ENCODE data around the gene DBN1. TPM values are rescaled to one million over a fixed set of nuclear protein-coding genes. Genes with fewer than 3 reads are reported as not detected.

The DBN1 gene
- total RNA-seq, 2 donors from 2014 or later, result 30.2 to 55.1 TPM

DNA sequence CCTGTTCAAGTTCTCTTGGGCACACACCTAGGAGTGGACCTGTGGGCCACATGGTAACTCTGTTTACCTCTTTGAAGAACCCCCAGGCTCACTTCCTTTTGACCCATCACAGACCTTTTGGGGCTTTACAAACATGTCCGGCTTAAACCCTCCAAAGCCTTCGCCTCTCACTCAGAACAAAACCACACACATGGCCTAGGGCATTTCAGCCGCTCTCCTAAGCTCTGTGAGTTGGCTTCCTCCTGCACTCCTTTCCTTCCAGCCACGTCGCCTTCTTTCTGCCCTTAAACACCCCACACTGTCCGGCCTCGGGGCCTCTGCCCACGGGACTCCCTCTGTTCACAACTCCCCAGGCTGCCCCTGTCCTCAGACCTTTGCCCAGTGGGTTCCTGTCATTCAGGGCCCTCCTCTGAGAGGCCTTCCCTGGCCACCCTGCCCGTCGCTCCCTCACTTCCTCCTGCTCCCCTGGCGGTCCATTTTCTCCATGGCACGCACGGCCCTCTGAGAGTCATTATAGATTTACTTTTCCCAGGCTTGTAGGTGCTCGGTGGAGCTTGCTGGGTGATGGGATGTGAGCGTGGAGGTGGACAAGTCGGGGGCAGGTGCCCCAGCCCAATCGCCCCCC lies 34.3 kb upstream of the DBN1 start:
- intact Hi-C loops (cut with DNase I), result no loop called here
- no peak for ATAC-seq
- no peak for DNase-seq

DNA sequence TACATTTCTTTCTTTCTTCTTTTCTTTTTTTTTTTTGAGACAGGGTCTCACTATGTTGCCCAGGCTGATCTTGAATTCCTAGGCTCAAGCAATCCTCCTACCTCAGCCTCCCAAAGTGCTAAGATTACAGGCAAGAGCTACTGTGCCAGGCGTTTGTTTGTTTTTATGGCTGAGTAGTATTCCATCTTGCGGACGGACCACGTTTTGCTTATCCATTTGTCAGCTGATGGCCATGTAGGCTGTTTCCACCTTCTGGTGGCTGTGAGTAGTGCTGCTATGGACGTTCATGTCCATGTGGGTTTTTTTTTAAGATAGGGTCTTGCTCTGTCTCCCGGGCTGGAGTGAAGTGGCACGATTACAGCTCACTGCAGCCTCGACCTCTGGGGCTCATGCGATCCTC lies 33.7 kb upstream of the DBN1 start:
- ATAC-seq, result no peak
- intact Hi-C loops (cut with DNase I), result no loop called here
- no peak for DNase-seq

DNA sequence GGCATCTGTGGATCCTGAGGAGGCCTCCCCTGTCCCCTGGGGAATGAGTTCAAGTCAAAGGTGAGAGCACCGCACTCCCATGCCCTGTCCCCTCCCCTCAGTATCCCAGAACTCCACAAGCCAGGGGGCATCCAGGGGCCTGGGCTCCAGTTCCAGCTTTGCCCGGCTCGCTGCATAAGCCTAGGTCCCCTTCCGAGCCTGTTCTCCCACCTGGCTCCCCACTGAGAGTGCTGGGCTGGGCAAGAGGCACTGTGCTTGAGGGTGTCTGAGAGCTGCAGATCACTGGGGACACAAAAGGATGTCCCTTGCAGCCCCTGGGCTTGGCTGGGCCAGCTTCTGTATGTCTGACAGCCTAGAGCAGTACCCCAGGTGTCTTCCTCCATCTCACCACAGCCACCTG lies 31.6 kb upstream of the DBN1 start:
- DNase-seq (no peak), ATAC-seq (no peak)
- intact Hi-C loops (cut with DNase I), result no loop called here

DNA sequence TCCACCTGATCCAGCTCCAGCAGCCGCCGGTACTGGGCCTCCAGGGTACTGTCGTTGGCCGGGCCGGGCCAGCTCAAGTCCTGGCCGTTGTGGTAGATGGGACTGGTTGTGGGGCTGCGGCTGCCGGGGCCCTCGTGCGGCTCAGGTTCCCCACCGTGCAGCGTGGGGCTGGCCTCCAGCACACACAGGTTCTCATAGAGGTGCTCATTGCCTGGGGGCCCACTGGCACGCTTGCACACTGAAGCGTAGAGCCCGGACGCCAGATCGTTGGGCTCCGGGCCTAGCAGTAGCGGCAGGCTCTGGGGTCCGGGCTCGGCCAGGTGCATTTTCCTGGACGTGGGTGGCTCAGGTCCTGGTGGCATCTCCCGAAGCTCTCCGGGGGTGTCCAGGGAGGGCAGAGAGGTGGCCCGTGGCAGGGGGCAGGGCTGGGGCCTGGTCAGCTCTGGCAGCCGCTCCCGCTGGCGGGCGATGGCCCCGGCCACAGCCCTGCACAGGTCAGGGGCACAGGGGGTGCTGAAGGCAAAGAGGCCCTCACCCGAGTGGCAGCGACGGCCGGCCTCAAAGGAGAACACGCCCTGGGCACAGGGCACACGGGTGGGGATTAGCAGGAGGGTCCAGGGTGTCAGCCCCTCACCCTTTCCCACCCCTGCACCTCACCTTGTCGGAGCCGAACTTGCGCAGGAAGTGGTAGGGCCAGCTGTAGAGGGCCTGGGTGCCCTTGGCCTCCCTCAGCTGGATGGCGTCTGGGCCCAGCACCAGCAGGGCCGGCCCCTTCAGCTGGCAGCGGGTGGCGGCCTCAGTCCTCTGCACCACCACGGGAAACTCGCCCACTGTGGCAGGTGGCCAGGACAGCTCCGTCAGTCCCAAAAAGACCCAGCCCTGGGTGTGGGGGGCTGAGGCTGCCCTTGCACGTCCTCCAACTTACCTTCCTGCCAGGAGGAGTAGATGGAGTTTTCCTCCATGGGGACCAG lies 30.9 kb upstream of the DBN1 start:
- ATAC-seq, result no peak
- no peak for DNase-seq
- intact Hi-C loops (cut with DNase I), result loop anchor here in 1 of 2 donors (5.0 kb wide), 1 partner anchor 117 kb away; no protein-coding TSS in a partner anchor

- DNase-seq, result no peak
- ATAC-seq, result no peak
- intact Hi-C loops (cut with DNase I), result loop anchor here in 1 of 2 donors (5.0 kb wide), 1 partner anchor 116 kb away; no protein-coding TSS in a partner anchor
Measured at GRCh38 chr5:177503351-177504085, 30.1 kb upstream of the DBN1 start.

DNA sequence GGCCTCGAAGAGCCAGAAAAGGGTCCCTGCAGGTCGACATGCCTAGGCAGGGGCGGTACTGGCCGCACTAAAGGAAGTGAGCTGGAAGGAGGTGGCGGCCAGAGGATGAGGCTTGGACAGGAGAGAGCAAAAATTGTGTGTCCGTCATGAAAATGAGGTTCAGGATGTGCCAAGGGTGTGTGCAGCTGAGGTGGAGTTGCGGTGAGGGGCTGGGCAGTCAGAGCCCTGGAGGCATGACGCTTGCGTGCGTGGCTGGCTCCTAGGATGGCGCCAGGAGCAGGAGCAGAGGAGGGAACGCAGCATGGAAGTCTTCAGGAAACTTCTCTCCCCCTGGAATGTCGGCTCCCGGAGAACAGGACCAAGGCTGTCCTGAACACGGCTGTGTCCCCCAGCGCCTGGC lies 29.5 kb upstream of the DBN1 start:
- intact Hi-C loops (cut with DNase I), result loop anchor here in 1 of 2 donors (5.0 kb wide), 1 partner anchor 116 kb away; no protein-coding TSS in a partner anchor
- DNase-seq, result no peak
- ATAC-seq, result no peak

- intact Hi-C loops (cut with DNase I), result loop anchor here (1.0 to 5.0 kb wide), 2 partner anchors 112 to 115 kb away; no protein-coding TSS in a partner anchor
- DNase-seq (no peak), ATAC-seq (no peak)
Measured at GRCh38 chr5:177501874-177502678, 28.6 kb upstream of the DBN1 start.

DNA sequence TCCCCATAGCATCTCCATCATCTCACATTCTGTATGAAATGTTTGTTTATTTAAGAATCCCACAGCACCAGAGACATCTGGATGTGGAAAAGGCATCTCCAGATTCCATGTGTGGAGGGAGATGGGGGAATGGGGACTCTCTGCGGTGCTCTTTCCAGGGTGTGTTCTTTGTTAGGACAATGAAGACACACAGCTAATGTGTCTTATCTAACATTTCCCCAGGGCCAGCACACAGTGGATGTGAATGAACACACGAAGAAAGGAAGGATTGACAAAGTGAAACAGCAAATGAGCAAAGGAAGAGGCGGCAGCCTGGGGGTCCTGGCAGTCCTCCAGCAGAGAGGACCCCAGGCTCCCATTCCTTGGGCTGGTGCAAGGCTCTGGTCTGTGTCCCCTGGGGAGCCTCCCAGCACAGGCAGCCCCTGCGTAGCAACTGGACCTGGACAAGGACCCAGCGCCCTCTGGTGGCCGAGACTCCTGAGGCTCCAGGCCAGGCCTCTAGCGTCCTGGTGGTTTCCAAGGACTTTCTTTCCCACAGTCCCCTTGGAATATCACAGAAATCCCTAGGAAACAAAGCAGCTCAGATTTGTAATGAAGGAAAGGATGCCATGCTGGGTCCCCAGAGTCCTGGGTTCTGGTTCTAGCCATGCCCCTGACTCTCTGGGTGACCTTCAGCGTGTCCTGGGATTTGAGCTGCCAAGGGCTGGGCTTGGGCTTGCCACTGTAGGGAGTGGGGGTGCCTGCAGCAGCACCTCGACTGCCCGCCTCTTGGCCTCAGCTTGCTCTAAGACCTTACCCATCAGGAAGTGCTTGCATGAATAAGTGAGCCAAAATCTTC lies 27.5 kb upstream of the DBN1 start:
- DNase-seq (peak; percentile 94), ATAC-seq (peak; percentile 11 to 13)
- intact Hi-C loops (cut with DNase I), result loop anchor here (1.0 to 5.0 kb wide), 2 partner anchors 111 to 114 kb away; no protein-coding TSS in a partner anchor

GRCh38 chr5:177499842-177500241 lies 26.4 kb upstream of the DBN1 start:
- no peak for ATAC-seq

DNA sequence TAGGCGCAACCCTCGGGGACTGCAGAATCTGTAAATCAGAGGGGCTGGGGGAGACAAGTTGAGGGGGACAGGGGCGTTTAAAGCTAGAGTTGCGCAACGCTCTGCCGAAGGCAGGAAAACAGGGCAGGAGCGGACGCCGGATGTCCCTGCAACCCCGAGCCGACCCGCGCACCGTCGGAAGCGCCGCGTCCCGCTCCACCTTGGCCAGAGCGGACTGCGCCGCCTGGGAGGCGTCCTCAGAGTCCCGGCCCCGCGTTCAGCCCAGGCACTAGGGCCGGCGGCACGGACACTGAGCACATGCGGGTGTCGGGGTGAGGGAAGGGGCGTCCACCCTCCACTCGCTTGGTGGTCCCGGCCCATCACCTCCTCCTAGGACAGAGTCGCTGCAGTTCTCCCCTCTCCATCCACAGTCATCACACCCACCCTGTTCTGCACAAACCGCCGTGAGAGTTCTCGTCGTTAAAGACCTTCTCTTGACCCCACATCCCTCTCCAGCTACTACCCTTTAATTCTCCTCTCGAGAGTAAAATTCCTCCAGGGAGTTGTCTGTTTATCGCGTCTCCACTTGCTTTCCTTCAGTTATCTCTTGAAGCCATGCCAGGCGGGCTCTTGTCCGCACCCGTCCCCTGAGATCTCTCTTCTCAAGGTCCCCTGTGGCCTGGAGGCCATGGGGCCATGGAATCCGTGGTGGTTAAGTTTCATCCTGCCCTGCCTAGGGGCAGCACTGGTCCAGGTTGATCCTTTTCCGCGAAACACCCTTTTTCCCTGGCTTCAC lies 24.8 kb upstream of the DBN1 start:
- ATAC-seq (peak in 1 of 2 donors; percentile 0), DNase-seq (peak; percentile 65)
- intact Hi-C loops (cut with DNase I), result loop anchor here (2.0 kb wide), 2 partner anchors 39 to 43 kb away; no protein-coding TSS in a partner anchor

More at GRCh38 chr5:177499842-177500241, 26.4 kb upstream of the DBN1 start:
- intact Hi-C loops (cut with DNase I), result loop anchor here (2.0 to 5.0 kb wide), 3 partner anchors 41 to 113 kb away; no protein-coding TSS in a partner anchor
- no peak for DNase-seq

DNA sequence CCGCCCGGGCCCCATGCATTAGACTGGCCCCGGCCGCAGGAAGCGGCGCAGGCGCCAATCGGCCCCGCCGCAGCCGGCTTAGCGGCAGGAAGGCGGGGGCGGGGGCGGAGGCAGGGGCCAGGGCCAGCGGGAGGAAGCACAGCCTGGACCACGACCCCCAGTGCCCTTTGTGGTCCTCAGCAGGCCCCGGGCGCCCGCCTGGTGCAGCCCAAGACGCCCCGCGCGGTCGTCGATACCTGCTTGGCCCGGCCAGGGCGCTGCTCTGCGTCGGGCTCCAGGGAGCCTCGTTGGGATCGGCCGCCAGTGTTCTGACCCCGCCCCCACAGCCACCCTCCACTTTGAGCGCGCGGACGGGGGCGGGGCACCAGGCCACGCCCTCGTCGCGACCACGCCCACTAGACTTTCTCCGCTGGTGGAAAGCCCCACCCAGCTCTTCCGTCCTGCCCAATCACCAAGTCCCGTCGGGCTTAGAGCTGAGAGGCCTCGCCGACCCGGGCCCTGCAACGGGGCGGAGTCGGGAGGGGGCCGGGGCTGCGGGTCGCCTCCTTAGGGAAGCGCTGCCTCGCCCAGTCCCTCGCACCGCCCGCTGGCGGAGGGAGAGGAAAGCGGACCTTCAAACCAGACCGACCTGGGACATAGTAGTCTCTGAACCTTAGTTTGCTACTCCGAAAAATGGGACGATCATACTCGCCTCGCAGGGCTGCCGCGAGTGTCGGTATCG lies 24.0 kb upstream of the DBN1 start, which contains the start of gene PDLIM7:
Gene PDLIM7 (minus strand): TSS at position 313 of the 721 bp plus-strand sequence. CDS start 1,092 bp downstream, outside the sequence.
- peak; percentile 96 for DNase-seq
- peak; percentile 80 to 87 for ATAC-seq
- intact Hi-C loops (cut with DNase I), result loop anchor here (2.0 kb wide), 2 partner anchors 39 to 43 kb away; no protein-coding TSS in a partner anchor

DNA sequence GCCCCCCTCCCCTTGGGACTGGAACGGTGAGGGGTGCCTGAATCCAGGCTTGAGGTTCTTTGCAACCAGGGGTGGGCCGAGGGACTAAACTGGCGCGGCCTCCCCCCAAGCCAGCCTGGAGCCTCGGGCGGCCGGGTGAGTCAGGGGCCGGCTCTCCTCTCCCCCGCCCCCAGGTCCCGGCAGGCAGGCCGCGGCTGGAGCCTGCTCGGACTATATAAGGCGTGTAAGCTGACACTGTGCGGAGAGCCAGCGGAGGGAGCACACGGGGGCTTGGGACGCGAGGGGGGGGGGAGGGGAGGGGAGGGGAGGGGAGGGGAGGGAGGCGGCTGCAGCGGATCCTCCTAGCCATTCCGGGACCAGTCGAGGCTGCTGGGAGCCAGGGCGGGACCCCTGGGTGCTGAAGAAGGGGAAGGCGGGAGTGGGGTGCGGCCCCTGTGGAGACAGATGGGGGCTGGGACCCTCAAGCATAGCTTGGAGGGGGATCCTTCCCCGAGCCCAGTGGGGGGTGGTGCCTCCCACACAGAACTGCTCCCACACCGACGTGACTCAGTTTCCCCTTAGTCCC lies 23.4 kb upstream of the DBN1 start:
- peak; percentile 86 for DNase-seq
- ATAC-seq, result peak; percentile 62 to 74
- intact Hi-C loops (cut with DNase I), result no loop called here

GRCh38 chr5:177496070-177496726 lies 22.8 kb upstream of the DBN1 start:
- DNase-seq, result no peak
- intact Hi-C loops (cut with DNase I), result no loop called here
- ATAC-seq, result no peak

GRCh38 chr5:177495243-177496060 lies 22.0 kb upstream of the DBN1 start:
- DNase-seq (peak; percentile 80), ATAC-seq (peak; percentile 23 to 30)
- intact Hi-C loops (cut with DNase I), result no loop called here

All from left cardiac atrium (tissue), 4 donors.